ENCODE data around the gene RBMY1E.
"Not testable (repeated sequence)": the region's sequence is repeated elsewhere in the genome, so short reads cannot be mapped to it uniquely, and the experiment has no call there.

Gene RBMY1E

DNA sequence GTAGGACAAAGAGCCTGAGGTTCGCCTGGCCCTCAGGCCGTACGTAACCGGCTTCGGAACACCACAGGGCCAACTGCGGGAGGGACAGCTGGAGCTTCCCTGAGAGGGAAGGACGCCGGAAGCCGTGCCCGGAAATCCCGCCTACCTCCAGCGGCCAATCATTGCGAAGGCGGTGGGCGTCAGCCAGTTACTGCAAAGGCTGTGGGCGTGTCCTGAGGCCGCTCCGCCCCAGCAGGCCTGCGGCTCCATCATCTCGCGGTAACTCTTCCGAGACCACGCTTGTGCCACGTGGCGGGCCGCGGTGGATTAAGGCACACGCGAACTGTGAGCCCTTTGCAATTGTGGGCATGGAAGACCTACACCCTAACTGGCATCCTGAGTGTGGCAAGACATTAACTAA is at the start of gene RBMY1E:
TSS of gene RBMY1E (minus strand) at position 101 of the 400 bp plus-strand sequence. CDS start 1,978 bp downstream, outside the sequence.
- intact Hi-C loops (cut with micrococcal nuclease); H3K4me1 Mint-ChIP-seq (ENCODE audit: low read depth); H3K27me3 Mint-ChIP-seq; H3K27ac Mint-ChIP-seq; H3K4me3 Mint-ChIP-seq; H3K36me3 Mint-ChIP-seq (ENCODE audit: low read depth); H3K9me3 Mint-ChIP-seq: not testable (repeated sequence)

DNA sequence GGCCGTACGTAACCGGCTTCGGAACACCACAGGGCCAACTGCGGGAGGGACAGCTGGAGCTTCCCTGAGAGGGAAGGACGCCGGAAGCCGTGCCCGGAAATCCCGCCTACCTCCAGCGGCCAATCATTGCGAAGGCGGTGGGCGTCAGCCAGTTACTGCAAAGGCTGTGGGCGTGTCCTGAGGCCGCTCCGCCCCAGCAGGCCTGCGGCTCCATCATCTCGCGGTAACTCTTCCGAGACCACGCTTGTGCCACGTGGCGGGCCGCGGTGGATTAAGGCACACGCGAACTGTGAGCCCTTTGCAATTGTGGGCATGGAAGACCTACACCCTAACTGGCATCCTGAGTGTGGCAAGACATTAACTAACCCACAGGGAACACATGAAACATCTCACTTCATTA is 23.4 kb downstream of the RBMY1E start, which contains the start of gene RBMY1D:
TSS of gene RBMY1D (minus strand) at position 101 of the 400 bp plus-strand sequence. CDS start 2,013 bp downstream, outside the sequence.
- H3K4me3 Mint-ChIP-seq; H3K36me3 Mint-ChIP-seq (ENCODE audit: low read depth); H3K4me1 Mint-ChIP-seq (ENCODE audit: low read depth); H3K27me3 Mint-ChIP-seq; H3K27ac Mint-ChIP-seq; intact Hi-C loops (cut with micrococcal nuclease); H3K9me3 Mint-ChIP-seq: not testable (repeated sequence)

DNA sequence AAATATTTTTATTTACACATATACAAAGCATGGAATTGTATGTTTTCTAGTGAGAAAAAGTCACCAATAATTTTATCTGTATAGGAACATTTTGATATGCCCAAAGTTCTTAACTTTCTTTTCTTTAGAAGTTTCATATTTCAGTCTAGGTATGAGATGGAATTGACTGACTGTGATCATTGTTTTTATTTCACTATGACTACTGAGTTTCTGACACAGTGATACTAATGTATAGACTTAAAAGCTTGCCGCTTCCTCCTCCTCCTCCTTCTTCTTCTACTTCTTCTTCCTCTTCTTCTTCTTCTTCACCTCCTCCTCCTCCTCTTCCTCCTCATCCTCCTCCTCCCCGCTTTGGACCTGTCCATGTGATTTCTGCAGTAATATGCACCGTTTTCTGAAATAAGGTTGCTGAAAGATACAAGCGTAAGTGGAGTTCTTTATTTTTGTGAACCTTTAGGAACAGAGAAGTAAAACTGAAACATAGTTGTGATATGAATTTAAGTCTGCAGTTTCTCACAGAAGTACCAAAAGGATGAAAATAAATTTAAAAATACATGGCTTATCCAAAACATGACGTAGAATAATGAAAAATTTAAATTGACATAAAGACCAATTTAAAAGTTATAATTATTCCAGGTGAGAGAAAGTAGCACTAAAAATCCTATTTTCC is 48.3 kb downstream of the RBMY1E start:
- H3K36me3 Mint-ChIP-seq (ENCODE audit: low read depth); H3K4me1 Mint-ChIP-seq (ENCODE audit: low read depth); H3K27ac Mint-ChIP-seq; H3K27me3 Mint-ChIP-seq; H3K9me3 Mint-ChIP-seq; intact Hi-C loops (cut with micrococcal nuclease); H3K4me3 Mint-ChIP-seq: not testable (repeated sequence)
